Measurements from ENCODE around the gene MAGOH. TPM values are rescaled to one million over a fixed set of nuclear protein-coding genes. Genes with fewer than 3 reads are reported as not detected.

The MAGOH gene
- total RNA-seq, 2 donors from 2014 or later, result 21.9 to 22.1 TPM

- DNase-seq (ENCODE audit: low spot score), result peak; percentile 94
- H3K4me3 ChIP-seq, result peak within 1 kb of the TSS; percentile 71 to 97
- TF ChIP-seq CTCF (IDR thresholded peaks at IDR 0.05), result peak in 1 of 2 donors; percentile 35
- H3K4me1 ChIP-seq, result peaks cover 0 to 39% of the 10 kb centered on the region in 2 donors
- H3K36me3 ChIP-seq, result peaks cover 6% of the 10 kb centered on the region
- H3K27me3 ChIP-seq, result no peaks in the 10 kb centered on the region
- H3K27ac ChIP-seq, result peak within 1 kb of the TSS; percentile 95 to 98
- H3K9me3 ChIP-seq, result no peaks in the 10 kb centered on the region
These were observed 41.6 kb downstream of the MAGOH start, which contains the start of gene CPT2 for GRCh38 chr1:53196485-53197290. Gene CPT2 (plus strand): TSS chr1:53196824. CDS start chr1:53196944, 120 bp downstream.

- H3K27me3 ChIP-seq, result no peaks in the 10 kb centered on the region
- H3K4me1 ChIP-seq, result peaks cover 0 to 39% of the 10 kb centered on the region in 2 donors
- no peaks in the 10 kb centered on the region for H3K9me3 ChIP-seq
- DNase-seq (ENCODE audit: low spot score), result no peak
- TF ChIP-seq CTCF (IDR thresholded peaks at IDR 0.05), result no peak
- H3K4me3 ChIP-seq, result peak overlapping the region; percentile 71 to 97
- H3K36me3 ChIP-seq, result no peaks in the 10 kb centered on the region
- peak overlapping the region; percentile 95 to 98 for H3K27ac ChIP-seq
These were observed 42.3 kb downstream of the MAGOH start for GRCh38 chr1:53196017-53196484.

GRCh38 chr1:53195246-53196016 lies 42.9 kb downstream of the MAGOH start:
- TF ChIP-seq CTCF (IDR thresholded peaks at IDR 0.05), result no peak
- no peak for DNase-seq (ENCODE audit: low spot score)
- Histone ChIP-seq H3K36me3 (no peaks in the 10 kb centered on the region), H3K27me3 (no peaks in the 10 kb centered on the region), H3K27ac (peak overlapping the region; percentile 95 to 98), H3K9me3 (no peaks in the 10 kb centered on the region), H3K4me1 (peaks cover 0 to 39% of the 10 kb centered on the region in 2 donors), H3K4me3 (no peak overlapping the region)

- no peaks in the 10 kb centered on the region for H3K36me3 ChIP-seq
- H3K9me3 ChIP-seq, result no peaks in the 10 kb centered on the region
- no peak overlapping the region for H3K27ac ChIP-seq
- no peak overlapping the region for H3K4me3 ChIP-seq
- no peaks in the 10 kb centered on the region for H3K27me3 ChIP-seq
- H3K4me1 ChIP-seq, result peaks cover 0 to 3% of the 10 kb centered on the region in 2 donors
- no peak for DNase-seq (ENCODE audit: low spot score)
- TF ChIP-seq CTCF (IDR thresholded peaks at IDR 0.05), result no peak
These were observed 48.1 kb downstream of the MAGOH start for GRCh38 chr1:53190210-53190611.

GRCh38 chr1:53189061-53189460 lies 49.3 kb downstream of the MAGOH start:
- Histone ChIP-seq H3K9me3 (no peaks in the 10 kb centered on the region), H3K36me3 (no peaks in the 10 kb centered on the region), H3K4me3 (no peak overlapping the region), H3K4me1 (no peaks in the 10 kb centered on the region), H3K27me3 (no peaks in the 10 kb centered on the region), H3K27ac (no peak overlapping the region)
- no peak for DNase-seq (ENCODE audit: low spot score)
- no peak for TF ChIP-seq CTCF (IDR thresholded peaks at IDR 0.05)

All from right atrium auricular region (tissue), 2 donors.